ENCODE data around the gene VPS37D.
"Not testable (repeated sequence)": the region's sequence is repeated elsewhere in the genome, so short reads cannot be mapped to it uniquely, and the experiment has no call there.

Gene VPS37D

GRCh38 chr7:73659983-73660382 is 7.6 kb upstream of the VPS37D start:
- Mint-ChIP-seq H3K36me3 (peaks cover 0 to 5% of the 10 kb centered on the region in 2 donors), H3K9me3 (peaks cover 6% of the 10 kb centered on the region in 2 donors), H3K4me1 (peaks cover 0 to 6% of the 10 kb centered on the region in 2 donors), H3K27me3 (peaks cover 31 to 60% of the 10 kb centered on the region in 2 donors), H3K4me3 (no peak overlapping the region), H3K27ac (no peak overlapping the region)
- DNase-seq: no peak
- no peak for ATAC-seq (replicated peaks)

- Mint-ChIP-seq H3K4me1 (peaks cover 4 to 11% of the 10 kb centered on the region in 2 donors), H3K27me3 (peaks cover 30 to 58% of the 10 kb centered on the region in 2 donors)
- H3K4me3 Mint-ChIP-seq; H3K9me3 Mint-ChIP-seq; ATAC-seq (replicated peaks); H3K36me3 Mint-ChIP-seq; H3K27ac Mint-ChIP-seq; DNase-seq: not testable (repeated sequence)
These were observed 7.0 kb upstream of the VPS37D start for GRCh38 chr7:73660594-73660993.

GRCh38 chr7:73663033-73663432 is 4.6 kb upstream of the VPS37D start:
- peaks cover 0 to 5% of the 10 kb centered on the region in 2 donors for H3K36me3 Mint-ChIP-seq
- no peak for ATAC-seq (replicated peaks)
- H3K27me3 Mint-ChIP-seq: peaks cover 36 to 59% of the 10 kb centered on the region in 2 donors
- peaks cover 8 to 16% of the 10 kb centered on the region in 2 donors for H3K4me1 Mint-ChIP-seq
- H3K4me3 Mint-ChIP-seq: no peak overlapping the region
- peaks cover 4 to 6% of the 10 kb centered on the region in 2 donors for H3K9me3 Mint-ChIP-seq
- DNase-seq: no peak
- H3K27ac Mint-ChIP-seq: no peak overlapping the region

- H3K4me1 Mint-ChIP-seq: peaks cover 14 to 24% of the 10 kb centered on the region in 2 donors
- ATAC-seq (replicated peaks) (no peak), DNase-seq (no peak)
- peaks cover under 1 to 2% of the 10 kb centered on the region in 2 donors for H3K9me3 Mint-ChIP-seq
- H3K27me3 Mint-ChIP-seq: peaks cover 42 to 60% of the 10 kb centered on the region in 2 donors
- peaks cover 1% of the 10 kb centered on the region in 2 donors for H3K36me3 Mint-ChIP-seq
- peak overlapping the region; percentile 63 to 78 for H3K4me3 Mint-ChIP-seq
- H3K27ac Mint-ChIP-seq: no peak overlapping the region
These were observed 663 bp downstream of the VPS37D start for GRCh38 chr7:73668103-73668885.

- ATAC-seq (replicated peaks) (no peak), DNase-seq (no peak)
- no peak overlapping the region for H3K27ac Mint-ChIP-seq
- H3K36me3 Mint-ChIP-seq: peaks cover 0 to 1% of the 10 kb centered on the region in 2 donors
- no peaks in the 10 kb centered on the region for H3K9me3 Mint-ChIP-seq
- peaks cover 14 to 24% of the 10 kb centered on the region in 2 donors for H3K4me1 Mint-ChIP-seq
- peak overlapping the region; percentile 25 to 63 for H3K4me3 Mint-ChIP-seq
- H3K27me3 Mint-ChIP-seq: peaks cover 38 to 54% of the 10 kb centered on the region in 2 donors
These were observed 1.2 kb downstream of the VPS37D start for GRCh38 chr7:73668886-73669230.

- DNase-seq: no peak
- Mint-ChIP-seq H3K36me3 (peaks cover 0 to 1% of the 10 kb centered on the region in 2 donors), H3K27me3 (peaks cover 34 to 50% of the 10 kb centered on the region in 2 donors), H3K4me1 (peaks cover 14 to 20% of the 10 kb centered on the region in 2 donors), H3K4me3 (no peak overlapping the region), H3K9me3 (no peaks in the 10 kb centered on the region), H3K27ac (no peak overlapping the region)
- ATAC-seq (replicated peaks): no peak
These were observed 1.7 kb downstream of the VPS37D start for GRCh38 chr7:73669288-73669701.

GRCh38 chr7:73669858-73670385 is 2.3 kb downstream of the VPS37D start:
- DNase-seq (no peak), ATAC-seq (replicated peaks) (no peak)
- peaks cover 14 to 18% of the 10 kb centered on the region in 2 donors for H3K4me1 Mint-ChIP-seq
- no peaks in the 10 kb centered on the region for H3K9me3 Mint-ChIP-seq
- H3K27me3 Mint-ChIP-seq: peaks cover 29 to 44% of the 10 kb centered on the region in 2 donors
- H3K4me3 Mint-ChIP-seq: no peak overlapping the region
- no peak overlapping the region for H3K27ac Mint-ChIP-seq
- peaks cover 0 to 1% of the 10 kb centered on the region in 2 donors for H3K36me3 Mint-ChIP-seq

GRCh38 chr7:73671322-73671661 is 3.7 kb downstream of the VPS37D start:
- Mint-ChIP-seq H3K27ac (no peak overlapping the region), H3K27me3 (peaks cover 17 to 33% of the 10 kb centered on the region in 2 donors), H3K4me1 (peaks cover 9 to 13% of the 10 kb centered on the region in 2 donors), H3K36me3 (peaks cover 0 to 1% of the 10 kb centered on the region in 2 donors), H3K4me3 (no peak overlapping the region), H3K9me3 (no peaks in the 10 kb centered on the region)
- ATAC-seq (replicated peaks) (no peak), DNase-seq (no peak)

GRCh38 chr7:73671857-73672445 is 4.3 kb downstream of the VPS37D start:
- Mint-ChIP-seq H3K27ac (peak overlapping the region; percentile 42), H3K4me1 (peaks cover 9 to 13% of the 10 kb centered on the region in 2 donors), H3K36me3 (peaks cover 1% of the 10 kb centered on the region in 2 donors), H3K4me3 (no peak overlapping the region), H3K9me3 (no peaks in the 10 kb centered on the region), H3K27me3 (peaks cover 17 to 31% of the 10 kb centered on the region in 2 donors)
- ATAC-seq (replicated peaks): no peak
- no peak for DNase-seq

- no peak for ATAC-seq (replicated peaks)
- peaks cover 7 to 17% of the 10 kb centered on the region in 2 donors for H3K36me3 Mint-ChIP-seq
- no peak overlapping the region for H3K4me3 Mint-ChIP-seq
- H3K4me1 Mint-ChIP-seq: peaks cover 4 to 5% of the 10 kb centered on the region in 2 donors
- H3K27ac Mint-ChIP-seq: no peak overlapping the region
- peaks cover 7 to 17% of the 10 kb centered on the region in 2 donors for H3K27me3 Mint-ChIP-seq
- DNase-seq: no peak
- H3K9me3 Mint-ChIP-seq: no peaks in the 10 kb centered on the region
These were observed 7.0 kb downstream of the VPS37D start for GRCh38 chr7:73674468-73675124.

- not testable (repeated sequence) for H3K27ac Mint-ChIP-seq; H3K27me3 Mint-ChIP-seq; H3K4me3 Mint-ChIP-seq; H3K9me3 Mint-ChIP-seq; DNase-seq; ATAC-seq (replicated peaks)
- Mint-ChIP-seq H3K4me1 (peaks cover 8 to 15% of the 10 kb centered on the region in 2 donors), H3K36me3 (peaks cover 12 to 23% of the 10 kb centered on the region in 2 donors)
These were observed 8.4 kb downstream of the VPS37D start for GRCh38 chr7:73676062-73676461.

- Mint-ChIP-seq H3K9me3 (no peaks in the 10 kb centered on the region), H3K4me1 (peaks cover 19 to 35% of the 10 kb centered on the region in 2 donors), H3K27ac (no peak overlapping the region), H3K27me3 (no peaks in the 10 kb centered on the region), H3K4me3 (no peak overlapping the region), H3K36me3 (peaks cover 16 to 31% of the 10 kb centered on the region in 2 donors)
- DNase-seq (no peak), ATAC-seq (replicated peaks) (no peak)
These were observed 11.2 kb downstream of the VPS37D start for GRCh38 chr7:73678862-73679261.

GRCh38 chr7:73679709-73680108 is 12.1 kb downstream of the VPS37D start:
- DNase-seq (no peak), ATAC-seq (replicated peaks) (no peak)
- no peak overlapping the region for H3K27ac Mint-ChIP-seq
- no peak overlapping the region for H3K4me3 Mint-ChIP-seq
- H3K4me1 Mint-ChIP-seq: peaks cover 21 to 38% of the 10 kb centered on the region in 2 donors
- H3K27me3 Mint-ChIP-seq: no peaks in the 10 kb centered on the region
- H3K9me3 Mint-ChIP-seq: no peaks in the 10 kb centered on the region
- H3K36me3 Mint-ChIP-seq: peaks cover 16 to 33% of the 10 kb centered on the region in 2 donors

- ATAC-seq (replicated peaks): no peak
- Mint-ChIP-seq H3K4me3 (no peak overlapping the region), H3K36me3 (peaks cover 16 to 33% of the 10 kb centered on the region in 2 donors), H3K27ac (peak overlapping the region; percentile 37), H3K4me1 (peaks cover 22 to 38% of the 10 kb centered on the region in 2 donors), H3K9me3 (no peaks in the 10 kb centered on the region), H3K27me3 (no peaks in the 10 kb centered on the region)
- no peak for DNase-seq
These were observed 12.9 kb downstream of the VPS37D start for GRCh38 chr7:73680501-73680900.

All from stimulated activated naive B cell treated with anti-CD40 and anti-IgM and Interleukin-4, amounts not matched to agents 10 μg/mL and 1 μg/mL and 100 μg/mL, for 72 hours (primary cell).